Mesendoderm (in vitro differentiated cells): ENCODE results near the gene HTR3C.

ENCODE experiments used
- DNase-seq: peaks from one replicate; pipeline ENCODE4 v3.0.0; 2013
- H2AK5ac ChIP-seq: 2 replicates; pipeline ENCODE4 v1.6.1; 2013; ENCODE audit warnings: low read length, inconsistent platforms
- H2BK120ac ChIP-seq: 2 replicates; pipeline ENCODE4 v1.6.1; 2013; ENCODE audit warnings: low read depth, mild to moderate bottlenecking, low read length, moderate library complexity, mixed read lengths
- H2BK15ac ChIP-seq: replicated peaks from 2 replicates; pipeline ENCODE4 v1.6.1; 2013; ENCODE audit warnings: low read depth, mild to moderate bottlenecking, moderate library complexity
- H2BK5ac ChIP-seq: 2 replicates; pipeline ENCODE4 v1.6.1; 2013; ENCODE audit warnings: low read length, inconsistent platforms
- H3K18ac ChIP-seq: 2 replicates; pipeline ENCODE4 v1.6.1; 2013; ENCODE audit warnings: mild to moderate bottlenecking, low read length, mixed read lengths
- H3K23ac ChIP-seq: one replicate; pipeline ENCODE4 v1.6.1; 2013; ENCODE audit warnings: low read length
- H3K27ac ChIP-seq: 2 replicates; pipeline ENCODE4 v1.5.1; 2013; ENCODE audit warnings: low read depth, mild to moderate bottlenecking, inconsistent platforms, low read length, moderate library complexity
- H3K27me3 ChIP-seq: 2 replicates; pipeline ENCODE4 v1.6.1; 2013; ENCODE audit warnings: low read length, control low read depth, mild to moderate bottlenecking, inconsistent platforms; ENCODE audit not compliant: insufficient read depth, poor library complexity
- H3K36me3 ChIP-seq: 2 replicates; pipeline ENCODE4 v1.6.1; 2013; ENCODE audit warnings: low read length, inconsistent platforms; ENCODE audit not compliant: control insufficient read depth, insufficient read depth
- H3K4ac ChIP-seq: one replicate; pipeline ENCODE4 v1.6.1; 2013; ENCODE audit warnings: low read depth, mild to moderate bottlenecking, low read length, moderate library complexity
- H3K4me1 ChIP-seq: 2 replicates; pipeline ENCODE4 v1.6.1; 2013; ENCODE audit warnings: low read depth, low read length, inconsistent platforms; ENCODE audit not compliant: control insufficient read depth
- H3K4me2 ChIP-seq: 2 replicates; pipeline ENCODE4 v1.6.1; 2013; ENCODE audit warnings: low read length
- H3K4me3 ChIP-seq: 2 replicates; pipeline ENCODE4 v1.5.1; 2013; ENCODE audit warnings: mild to moderate bottlenecking, low read length
- H3K56ac ChIP-seq: one replicate; pipeline ENCODE4 v1.6.1; 2013; ENCODE audit warnings: low read length
- H3K79me1 ChIP-seq: 2 replicates; pipeline ENCODE4 v1.6.1; 2013; ENCODE audit warnings: low read length, inconsistent platforms
- H3K79me2 ChIP-seq: 2 replicates; pipeline ENCODE4 v1.6.1; 2013; ENCODE audit warnings: mild to moderate bottlenecking, low read length; ENCODE audit not compliant: control insufficient read depth, insufficient read depth
- H3K9ac ChIP-seq: 2 replicates; pipeline ENCODE4 v1.6.1; 2013; ENCODE audit warnings: low read length, inconsistent platforms
- H4K5ac ChIP-seq: one replicate; pipeline ENCODE4 v1.6.1; 2013; ENCODE audit warnings: low read length
- H4K8ac ChIP-seq: one replicate; pipeline ENCODE4 v1.6.1; 2013; ENCODE audit warnings: low read depth, mild to moderate bottlenecking, control low read depth, low read length, moderate library complexity
- WGBS: extraction: QIAGEN DNeasy Blood & Tissue Kit; methylation state at CpG from one replicate; pipeline ENCODE4 v1.1.7; 2013; ENCODE audit warnings: low lambda C conversion rate, missing lambda C conversion rate; ENCODE audit not compliant: insufficient coverage; ENCODE audit errors: extremely low coverage; 5-methylcytosine and 5-hydroxymethylcytosine counted together

HTR3C gene

DNA sequence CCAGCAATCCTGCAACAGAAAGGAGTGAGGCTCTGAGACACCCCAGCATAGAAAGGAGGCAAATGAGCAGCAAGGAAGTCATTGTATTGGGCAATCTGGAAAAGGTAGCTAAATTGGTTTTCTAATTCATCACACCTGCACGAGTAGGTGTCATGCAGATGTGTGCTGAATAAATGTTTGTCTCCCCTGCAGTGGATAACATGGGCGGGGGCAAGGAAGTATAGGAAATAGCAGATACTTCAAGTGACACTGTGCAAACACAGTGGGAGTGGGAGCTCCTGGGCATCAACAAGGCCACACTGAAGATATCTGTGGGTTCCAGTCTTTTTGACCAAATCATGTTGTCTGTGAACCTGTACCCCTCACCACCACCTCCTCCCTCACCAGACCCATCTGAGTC lies 29.6 kb downstream of the HTR3C start:
- Histone ChIP-seq H2BK120ac (no peak overlapping the region), H3K23ac (no peak overlapping the region), H3K27ac (no peak overlapping the region), H3K4me3 (no peak overlapping the region), H3K79me1 (no peaks in the 10 kb centered on the region), H3K27me3 (no peaks in the 10 kb centered on the region), H3K79me2 (no peaks in the 10 kb centered on the region), H3K36me3 (no peaks in the 10 kb centered on the region), H3K18ac (no peak overlapping the region), H3K4ac (no peak overlapping the region), H3K4me2 (no peak overlapping the region), H4K5ac (no peak overlapping the region), H3K4me1 (no peaks in the 10 kb centered on the region), H3K56ac (no peak overlapping the region), H3K9ac (no peak overlapping the region), H2BK5ac (no peak overlapping the region), H2BK15ac (no peak overlapping the region), H2AK5ac (no peak overlapping the region), H4K8ac (no peak overlapping the region)
- no CpG with 5 or more reads among the region's 2 CpGs for WGBS
- no peak for DNase-seq

DNA sequence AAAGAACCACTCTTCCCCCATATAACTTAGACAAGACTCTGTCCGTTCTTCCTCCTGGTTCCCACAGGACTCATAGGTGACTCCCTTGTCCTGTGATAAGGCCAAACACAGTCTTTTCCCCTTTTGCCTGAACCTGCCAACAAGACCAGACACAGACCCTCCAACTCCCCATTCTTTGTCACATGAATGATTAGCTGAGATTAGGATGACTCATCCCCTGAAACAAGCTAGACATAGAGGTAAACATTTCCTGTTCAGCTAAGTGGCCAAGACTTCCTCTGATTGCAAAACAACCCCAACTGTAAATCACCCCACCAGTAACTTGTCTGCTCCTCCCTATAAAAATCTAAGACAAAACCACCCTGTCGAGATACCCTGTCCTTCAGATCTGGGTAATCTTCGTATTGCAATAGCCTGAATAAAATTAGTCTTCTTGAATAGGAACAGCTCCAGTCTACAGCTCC lies 32.6 kb downstream of the HTR3C start:
- Histone ChIP-seq H3K36me3 (no peaks in the 10 kb centered on the region), H3K4me3 (no peak overlapping the region), H3K79me1 (no peaks in the 10 kb centered on the region), H3K27ac (no peak overlapping the region), H2BK15ac (no peak overlapping the region), H3K4ac (no peak overlapping the region), H3K9ac (no peak overlapping the region), H3K4me1 (no peaks in the 10 kb centered on the region), H3K23ac (no peak overlapping the region), H3K27me3 (no peaks in the 10 kb centered on the region), H4K5ac (no peak overlapping the region), H3K18ac (no peak overlapping the region), H2BK5ac (no peak overlapping the region), H2BK120ac (no peak overlapping the region), H3K79me2 (no peaks in the 10 kb centered on the region), H4K8ac (no peak overlapping the region), H3K56ac (no peak overlapping the region), H2AK5ac (no peak overlapping the region), H3K4me2 (no peak overlapping the region)
- WGBS = no CpG with 5 or more reads among the region's 3 CpGs
- DNase-seq = peak; percentile 13

DNA sequence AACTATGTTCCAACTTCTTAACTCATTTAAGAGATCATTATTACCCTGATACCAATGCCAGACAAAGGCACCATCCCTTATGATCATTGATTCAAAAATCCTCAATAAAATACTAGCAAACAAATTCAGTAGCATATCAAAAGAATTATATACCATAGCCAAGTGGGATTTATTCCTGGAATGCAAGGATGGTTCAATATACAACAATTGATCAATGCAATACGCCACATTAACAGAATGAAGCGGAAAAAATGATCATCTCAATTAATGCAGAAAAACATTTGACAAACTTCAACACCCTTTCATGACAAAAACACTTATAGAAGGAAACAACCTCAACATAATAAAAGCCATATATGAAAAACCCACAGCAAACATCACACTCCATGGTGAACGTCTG lies 39.4 kb downstream of the HTR3C start:
- Histone ChIP-seq H4K8ac (no peak overlapping the region), H3K27me3 (no peaks in the 10 kb centered on the region), H3K23ac (no peak overlapping the region), H2BK120ac (no peak overlapping the region), H3K4me1 (no peaks in the 10 kb centered on the region), H3K79me1 (no peaks in the 10 kb centered on the region), H4K5ac (no peak overlapping the region), H3K36me3 (no peaks in the 10 kb centered on the region), H2AK5ac (no peak overlapping the region), H2BK15ac (no peak overlapping the region), H3K27ac (no peak overlapping the region), H2BK5ac (no peak overlapping the region), H3K79me2 (no peaks in the 10 kb centered on the region), H3K56ac (no peak overlapping the region), H3K4me2 (no peak overlapping the region), H3K18ac (no peak overlapping the region), H3K9ac (no peak overlapping the region), H3K4me3 (no peak overlapping the region), H3K4ac (no peak overlapping the region)
- no CpG with 5 or more reads among the region's 3 CpGs for WGBS
- no peak for DNase-seq

DNA sequence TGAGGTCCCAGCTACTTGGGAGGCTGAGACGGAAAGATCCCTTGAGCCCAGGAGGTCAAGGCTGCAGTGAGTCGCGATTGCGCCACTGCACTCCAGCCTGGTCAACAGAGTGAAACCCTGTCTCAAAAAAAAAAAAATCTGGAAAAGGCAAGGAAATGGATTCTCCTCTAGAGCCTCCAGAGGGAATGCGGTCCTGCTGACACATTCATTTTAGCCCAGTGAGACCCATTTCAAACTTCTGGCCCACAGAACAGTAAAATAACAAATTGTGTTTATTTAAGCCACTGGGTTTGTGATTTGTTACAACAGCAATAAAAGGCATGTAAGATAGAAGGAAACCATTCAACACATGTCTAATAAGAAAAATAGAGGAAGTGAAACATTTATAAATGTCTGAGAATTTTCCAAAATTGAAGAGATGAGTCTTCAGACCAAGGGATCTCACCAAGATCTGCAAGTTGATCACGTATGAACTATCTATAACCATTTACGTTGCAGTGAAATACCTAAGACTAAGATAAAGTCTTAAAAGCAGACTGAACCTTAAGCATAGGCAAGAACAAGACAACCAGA lies 44.0 kb downstream of the HTR3C start, which contains the start of gene HTR3E:
TSS of gene HTR3E (plus strand) at position 254 of the 573 bp plus-strand sequence. CDS start 466 bp downstream, outside the sequence.
- Histone ChIP-seq H3K79me2 (no peaks in the 10 kb centered on the region), H4K5ac (no peak within 1 kb of the TSS), H3K4me3 (no peak within 1 kb of the TSS), H3K4me2 (no peak within 1 kb of the TSS), H2BK5ac (no peak within 1 kb of the TSS), H3K18ac (no peak within 1 kb of the TSS), H3K27ac (no peak within 1 kb of the TSS), H3K36me3 (no peaks in the 10 kb centered on the region), H4K8ac (no peak within 1 kb of the TSS), H2BK120ac (no peak within 1 kb of the TSS), H3K56ac (no peak within 1 kb of the TSS), H3K4ac (no peak within 1 kb of the TSS), H3K27me3 (no peaks in the 10 kb centered on the region), H3K4me1 (no peaks in the 10 kb centered on the region), H2AK5ac (no peak within 1 kb of the TSS), H2BK15ac (no peak within 1 kb of the TSS), H3K9ac (no peak within 1 kb of the TSS), H3K79me1 (no peaks in the 10 kb centered on the region), H3K23ac (no peak within 1 kb of the TSS)
- DNase-seq = no peak
- no CpG with 5 or more reads among the region's 7 CpGs for WGBS

DNA sequence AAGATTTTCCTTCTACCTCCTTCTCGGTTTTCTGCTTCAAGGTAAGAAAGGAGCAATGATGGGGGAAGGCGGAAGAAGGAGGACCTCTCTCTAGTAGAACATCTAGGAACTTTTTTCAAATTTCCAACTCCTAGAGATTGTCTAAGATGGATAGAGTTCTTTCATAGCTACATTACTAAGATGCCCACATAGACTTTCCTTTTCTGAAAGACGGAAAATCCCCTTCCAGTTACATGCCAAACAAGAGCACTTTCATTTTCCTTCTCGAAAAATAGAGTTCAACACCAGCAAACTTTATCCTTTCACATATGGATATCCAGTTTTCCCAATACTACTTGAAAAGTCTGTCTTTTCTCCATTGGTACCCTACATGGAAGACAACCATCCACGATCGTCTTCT lies 44.7 kb downstream of the HTR3C start:
- Histone ChIP-seq H3K18ac (no peak overlapping the region), H3K27me3 (no peaks in the 10 kb centered on the region), H3K56ac (no peak overlapping the region), H3K4me2 (no peak overlapping the region), H4K5ac (no peak overlapping the region), H3K36me3 (no peaks in the 10 kb centered on the region), H3K23ac (no peak overlapping the region), H4K8ac (no peak overlapping the region), H3K79me1 (no peaks in the 10 kb centered on the region), H3K27ac (no peak overlapping the region), H2BK15ac (no peak overlapping the region), H3K79me2 (no peaks in the 10 kb centered on the region), H2AK5ac (no peak overlapping the region), H3K9ac (no peak overlapping the region), H3K4me3 (no peak overlapping the region), H2BK120ac (no peak overlapping the region), H2BK5ac (no peak overlapping the region), H3K4ac (no peak overlapping the region), H3K4me1 (no peaks in the 10 kb centered on the region)
- no CpG with 5 or more reads among the region's 6 CpGs for WGBS
- DNase-seq = no peak
